Spleen (tissue), 7 donors: ENCODE results near the gene APCDD1L.

Experiments used
- POLR2A ChIP-seq, 3 donors: fragments of 450-650 bp; IDR thresholded peaks; one replicate each; pipeline ENCODE4 v1.5.1; 2017; ENCODE audit warnings: antibody characterized with exemption in 3 of 3, mild to moderate bottlenecking in 1 of 3
- TF ChIP-seq, protein P1 (sequence below), 11 experiments: fragments of 200-600 bp in 7 of 11; fragments of 450-650 bp in 4 of 11; sonication (generic) in 4 of 11; IDR thresholded peaks in 8 of 11; conservative IDR thresholded peaks in 3 of 11; 1 replicate in 7 of 11; 2 replicates in 4 of 11; pipeline versions ENCODE4 v1.4.0 to v1.8.0; 2016 to 2021; ENCODE audit warnings: antibody characterized with exemption in 11 of 11, inconsistent platforms in 4 of 11, mild to moderate bottlenecking in 1 of 11
- donor health status: DM: no; HTN: no; CAD: no; lungs with moderate emphysema.
- donor health status: DM: no; HTN: no; CAD: no.
- donor health status: DM: no; HTN: no; CAD: no.

DNA sequence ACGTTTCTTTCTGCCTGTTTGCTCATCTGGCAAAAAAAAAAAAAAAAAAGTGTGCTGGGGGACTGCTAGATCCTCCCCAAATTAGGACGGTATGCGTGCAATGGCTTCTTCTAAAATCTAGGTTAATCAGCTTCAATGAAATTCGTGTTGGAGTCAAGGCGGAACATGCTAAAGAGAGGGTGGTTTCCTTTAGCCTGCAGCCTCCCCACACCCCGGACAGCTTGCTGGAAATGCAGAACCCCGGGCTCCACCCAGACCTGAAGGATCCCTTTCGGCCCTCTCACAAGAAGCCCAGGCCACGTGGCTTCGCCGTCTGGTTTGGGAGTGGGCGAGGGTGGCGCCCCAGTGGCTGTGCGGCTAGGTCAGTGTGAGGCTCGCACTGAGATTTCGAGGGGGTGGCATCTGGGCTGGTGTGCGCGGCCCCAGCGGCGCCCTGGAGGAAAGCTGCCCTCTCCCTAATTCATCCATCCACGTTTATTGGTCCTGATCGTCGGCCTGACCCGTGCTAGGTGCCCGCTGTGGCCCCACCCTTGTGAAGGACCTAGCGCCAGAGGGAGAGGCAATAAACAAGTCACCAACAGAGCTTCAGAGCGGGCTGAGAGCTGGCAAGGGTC, 49.0 kb downstream of the APCDD1L start:
- TF ChIP-seq, protein P1, sequence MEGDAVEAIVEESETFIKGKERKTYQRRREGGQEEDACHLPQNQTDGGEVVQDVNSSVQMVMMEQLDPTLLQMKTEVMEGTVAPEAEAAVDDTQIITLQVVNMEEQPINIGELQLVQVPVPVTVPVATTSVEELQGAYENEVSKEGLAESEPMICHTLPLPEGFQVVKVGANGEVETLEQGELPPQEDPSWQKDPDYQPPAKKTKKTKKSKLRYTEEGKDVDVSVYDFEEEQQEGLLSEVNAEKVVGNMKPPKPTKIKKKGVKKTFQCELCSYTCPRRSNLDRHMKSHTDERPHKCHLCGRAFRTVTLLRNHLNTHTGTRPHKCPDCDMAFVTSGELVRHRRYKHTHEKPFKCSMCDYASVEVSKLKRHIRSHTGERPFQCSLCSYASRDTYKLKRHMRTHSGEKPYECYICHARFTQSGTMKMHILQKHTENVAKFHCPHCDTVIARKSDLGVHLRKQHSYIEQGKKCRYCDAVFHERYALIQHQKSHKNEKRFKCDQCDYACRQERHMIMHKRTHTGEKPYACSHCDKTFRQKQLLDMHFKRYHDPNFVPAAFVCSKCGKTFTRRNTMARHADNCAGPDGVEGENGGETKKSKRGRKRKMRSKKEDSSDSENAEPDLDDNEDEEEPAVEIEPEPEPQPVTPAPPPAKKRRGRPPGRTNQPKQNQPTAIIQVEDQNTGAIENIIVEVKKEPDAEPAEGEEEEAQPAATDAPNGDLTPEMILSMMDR (IDR thresholded peaks at IDR 0.05 in 8 of 11, conservative IDR thresholded peaks at IDR 0.05 in 3 of 11), result no peak
- no peak for TF ChIP-seq POLR2A (IDR thresholded peaks at IDR 0.05)
